NB4 (cell line): Measurements from ENCODE around the gene CAB39.

Experiments used
- CTCF ChIP-seq: IDR thresholded peaks from one replicate; pipeline ENCODE4 v1.5.1; 2012; ENCODE audit warnings: low read depth, low read length
- MAX ChIP-seq: IDR thresholded peaks from 2 replicates; pipeline ENCODE4 v1.6.1; 2011; ENCODE audit warnings: low read depth, low read length

- TF ChIP-seq CTCF (no peak), MAX (no peak)
Measured at GRCh38 chr2:230668939-230669303, 43.7 kb upstream of the CAB39 start.
